ENCODE data around the gene C17orf50.

- TF ChIP-seq EZH2phosphoT487 (IDR thresholded peaks at IDR 0.05; ENCODE audit: borderline replicate concordance) (no peak), POLR2AphosphoS5 (IDR thresholded peaks at IDR 0.05; ENCODE audit: low read depth, low read length) (no peak), CTCF (IDR thresholded peaks at IDR 0.05 in 2 of 3, conservative IDR thresholded peaks at IDR 0.05 in 1 of 3; ENCODE audit: borderline replicate concordance in 1 of 3, insufficient read depth in 1 of 3, low read depth in 2 of 3, low read length in 2 of 3) (no peak), ELF1 (IDR thresholded peaks at IDR 0.05; ENCODE audit: borderline replicate concordance, low read depth) (no peak), REST (IDR thresholded peaks at IDR 0.05; ENCODE audit: low read depth) (no peak), ZNF274 (IDR thresholded peaks at IDR 0.05; ENCODE audit: low read depth, low read length) (no peak), YY1 (IDR thresholded peaks at IDR 0.05; ENCODE audit: extremely low read depth, insufficient replicate concordance, low read depth, low read length) (no peak), EZH2 (IDR thresholded peaks at IDR 0.05) (no peak), POLR2A (IDR thresholded peaks at IDR 0.05; ENCODE audit: borderline replicate concordance, extremely low read depth, insufficient read depth, insufficient read length) (no peak), CEBPB (IDR thresholded peaks at IDR 0.05; ENCODE audit: low read depth) (no peak), SIN3A (IDR thresholded peaks at IDR 0.05; ENCODE audit: low read depth) (no peak)
Measured at GRCh38 chr17:35749560-35750412, 10.9 kb upstream of the C17orf50 start.

All from HCT116 (cell line).